IPS-18c (cell line): ENCODE measurements around the gene ABCC11.

Experiments used
- H3K4me3 ChIP-seq: 2 replicates; pipeline ENCODE4 v1.7.0; 2013; ENCODE audit warnings: low read depth, mild to moderate bottlenecking, low read length, moderate library complexity; ENCODE audit not compliant: insufficient read depth
- H3K9me3 ChIP-seq: one replicate; pipeline ENCODE4 v1.6.1; 2013; ENCODE audit warnings: mild to moderate bottlenecking, low read length, moderate library complexity; ENCODE audit not compliant: control insufficient read depth, insufficient read depth

Gene ABCC11

GRCh38 chr16:48155926-48156789 is 91.2 kb downstream of the ABCC11 start, which contains the start of gene ABCC12:
TSS of gene ABCC12 (minus strand) at chr16:48155993. CDS start at chr16:48146424, 9,569 bp downstream.
- Histone ChIP-seq H3K9me3 (no peaks in the 10 kb centered on the region), H3K4me3 (no peak within 1 kb of the TSS)

- H3K4me3 ChIP-seq = no peak overlapping the region
These were observed 93.6 kb downstream of the ABCC11 start for GRCh38 chr16:48153774-48154173.

GRCh38 chr16:48152226-48152625 is 95.1 kb downstream of the ABCC11 start:
- no peak overlapping the region for H3K4me3 ChIP-seq
- H3K9me3 ChIP-seq = no peaks in the 10 kb centered on the region

More at GRCh38 chr16:48153774-48154173, 93.6 kb downstream of the ABCC11 start:
- H3K9me3 ChIP-seq = no peaks in the 10 kb centered on the region

GRCh38 chr16:48150707-48151106 is 96.6 kb downstream of the ABCC11 start:
- H3K9me3 ChIP-seq = no peaks in the 10 kb centered on the region
- no peak overlapping the region for H3K4me3 ChIP-seq

GRCh38 chr16:48146710-48147109 is 100.6 kb downstream of the ABCC11 start:
- Histone ChIP-seq H3K4me3 (no peak overlapping the region), H3K9me3 (no peaks in the 10 kb centered on the region)

GRCh38 chr16:48146131-48146530 is 101.2 kb downstream of the ABCC11 start:
- Histone ChIP-seq H3K9me3 (no peaks in the 10 kb centered on the region), H3K4me3 (no peak overlapping the region)

- H3K9me3 ChIP-seq = no peaks in the 10 kb centered on the region
- H3K4me3 ChIP-seq = no peak overlapping the region
These were observed 103.4 kb downstream of the ABCC11 start for GRCh38 chr16:48143812-48144368.

GRCh38 chr16:48140821-48141220 is 106.5 kb downstream of the ABCC11 start:
- no peak overlapping the region for H3K4me3 ChIP-seq
- H3K9me3 ChIP-seq = no peaks in the 10 kb centered on the region

- H3K9me3 ChIP-seq = no peaks in the 10 kb centered on the region
- H3K4me3 ChIP-seq = no peak overlapping the region
These were observed 107.8 kb downstream of the ABCC11 start for GRCh38 chr16:48139517-48139916.

- Histone ChIP-seq H3K9me3 (no peaks in the 10 kb centered on the region), H3K4me3 (no peak overlapping the region)
These were observed 108.8 kb downstream of the ABCC11 start for GRCh38 chr16:48138543-48138942.

GRCh38 chr16:48137822-48138221 is 109.5 kb downstream of the ABCC11 start:
- Histone ChIP-seq H3K9me3 (no peaks in the 10 kb centered on the region), H3K4me3 (no peak overlapping the region)

- H3K9me3 ChIP-seq = no peaks in the 10 kb centered on the region
- no peak overlapping the region for H3K4me3 ChIP-seq
These were observed 110.6 kb downstream of the ABCC11 start for GRCh38 chr16:48136547-48137360.

- Histone ChIP-seq H3K9me3 (no peaks in the 10 kb centered on the region), H3K4me3 (no peak overlapping the region)
These were observed 113.7 kb downstream of the ABCC11 start for GRCh38 chr16:48133455-48134211.

- H3K4me3 ChIP-seq = no peak overlapping the region
- no peaks in the 10 kb centered on the region for H3K9me3 ChIP-seq
These were observed 114.6 kb downstream of the ABCC11 start for GRCh38 chr16:48132696-48133095.

GRCh38 chr16:48131201-48131935 is 116.0 kb downstream of the ABCC11 start:
- no peak overlapping the region for H3K4me3 ChIP-seq

GRCh38 chr16:48129926-48130325 is 117.4 kb downstream of the ABCC11 start:
- H3K9me3 ChIP-seq = no peaks in the 10 kb centered on the region
- no peak overlapping the region for H3K4me3 ChIP-seq

More at GRCh38 chr16:48131201-48131935, 116.0 kb downstream of the ABCC11 start:
- no peaks in the 10 kb centered on the region for H3K9me3 ChIP-seq
